Esophagus squamous epithelium (tissue), 5 donors: ENCODE measurements around the gene LORICRIN. TPM values are rescaled to one million over a fixed set of nuclear protein-coding genes. Genes with fewer than 3 reads are reported as not detected.

Source experiments
- DNase-seq: peaks from one replicate; lab custom pipeline; 2025; lab: John Stamatoyannopoulos, UW
- H3K27ac ChIP-seq, 4 donors: fragments of 200-600 bp; sonication (generic); one replicate each; pipeline ENCODE4 v1.5.1; 2016 to 2019; ENCODE audit warnings: mild to moderate bottlenecking in 1 of 4
- H3K27me3 ChIP-seq, 4 donors: fragments of 200-600 bp; sonication (generic); 1 replicate in 3 of 4; 2 replicates in 1 of 4; pipeline versions ENCODE4 v1.5.1 to v1.6.0; 2017 to 2021; ENCODE audit warnings: antibody characterized with exemption in 1 of 4
- H3K36me3 ChIP-seq, 3 donors: fragments of 200-600 bp; sonication (generic); one replicate each; pipeline ENCODE4 v1.5.1; 2016 to 2019
- H3K4me1 ChIP-seq, 3 donors: fragments of 200-600 bp; sonication (generic); one replicate each; pipeline ENCODE4 v1.5.1; 2017 to 2019
- H3K4me3 ChIP-seq, 4 donors: fragments of 200-600 bp; sonication (generic); 1 replicate in 3 of 4; 2 replicates in 1 of 4; pipeline ENCODE4 v1.5.1; 2016 to 2019; ENCODE audit warnings: mild to moderate bottlenecking in 2 of 4, moderate library complexity in 1 of 4
- H3K9me3 ChIP-seq, 3 donors: fragments of 200-600 bp; sonication (generic); one replicate each; pipeline ENCODE4 v1.5.1; 2016 to 2019
- CTCF ChIP-seq, 6 experiments: fragments of 450-650 bp in 4 of 6; fragments of 200-600 bp in 2 of 6; sonication (generic) in 2 of 6; IDR thresholded peaks; one replicate each; pipeline ENCODE4 v1.5.1; 2016 to 2019; ENCODE audit warnings: antibody characterized with exemption in 6 of 6, mild to moderate bottlenecking in 4 of 6, moderate library complexity in 4 of 6
- POLR2A ChIP-seq, 4 donors: fragments of 450-650 bp; IDR thresholded peaks; one replicate each; pipeline ENCODE4 v1.6.1; 2017; ENCODE audit warnings: antibody characterized with exemption in 4 of 4, mild to moderate bottlenecking in 4 of 4, moderate library complexity in 3 of 4
- WGBS, 2 donors: methylation state at CpG; one replicate each; pipeline ENCODE4 v1.1.5; 2018; 5-methylcytosine and 5-hydroxymethylcytosine counted together
- intact Hi-C: fragments of 100-400 bp; cut with DNase I; formaldehyde crosslinking; loops from one replicate; pipeline ENCODE4 v1.15.0; 2022
- total RNA-seq, 4 donors: library from RNA; depleted of rRNA; stranded (reverse); fragments of >200 nt; gene quantifications; one replicate each; pipeline ENCODE4 v1.1.0, GENCODE V29; 2016
- donor health status: DM: yes; HTN: yes; CAD: no.

LORICRIN gene
- total RNA-seq, 4 donors from 2014 or later, result not detected

GRCh38 chr1:153233448-153233847 lies 26.0 kb upstream of the LORICRIN start:
- no peak for DNase-seq
- WGBS, 2 donors, result 81 to 86% methylated on average over 1 of the region's 1 CpG
- Histone ChIP-seq H3K4me3 (no peak overlapping the region), H3K4me1 (peaks cover 0 to 31% (median 11%) of the 10 kb centered on the region in 3 donors), H3K27ac (peak overlapping the region in 3 of 4 donors; percentile 11 to 67 (median 13)), H3K36me3 (no peaks in the 10 kb centered on the region), H3K27me3 (peaks cover 0 to 2% (median 0%) of the 10 kb centered on the region in 4 donors), H3K9me3 (no peaks in the 10 kb centered on the region)
- TF ChIP-seq CTCF (IDR thresholded peaks at IDR 0.05), result no peak
- no peak for TF ChIP-seq POLR2A (IDR thresholded peaks at IDR 0.05)
- intact Hi-C loops, result no loop called here

GRCh38 chr1:153238527-153238926 lies 21.0 kb upstream of the LORICRIN start:
- no peak for DNase-seq
- H3K9me3 ChIP-seq, result no peaks in the 10 kb centered on the region
- intact Hi-C loops, result no loop called here
- H3K27me3 ChIP-seq, result peaks cover 0 to 3% (median 0%) of the 10 kb centered on the region in 4 donors
- no peak overlapping the region for H3K27ac ChIP-seq
- peaks cover 0 to under 1% (median 0%) of the 10 kb centered on the region in 3 donors for H3K4me1 ChIP-seq
- H3K4me3 ChIP-seq, result no peak overlapping the region
- H3K36me3 ChIP-seq, result no peaks in the 10 kb centered on the region
- WGBS, 2 donors, result 24 to 66% methylated on average over 2 of the region's 2 CpGs
- TF ChIP-seq CTCF (IDR thresholded peaks at IDR 0.05), result peak in 5 of 6 experiments; percentile 10 to 42 (median 13)
- TF ChIP-seq POLR2A (IDR thresholded peaks at IDR 0.05), result no peak

GRCh38 chr1:153242160-153242559 lies 17.3 kb upstream of the LORICRIN start:
- 80 to 96% methylated on average over 1 of the region's 1 CpG for WGBS, 2 donors
- Histone ChIP-seq H3K27me3 (peaks cover 0 to 9% (median 0%) of the 10 kb centered on the region in 4 donors), H3K27ac (no peak overlapping the region), H3K36me3 (no peaks in the 10 kb centered on the region), H3K9me3 (no peaks in the 10 kb centered on the region), H3K4me1 (no peaks in the 10 kb centered on the region), H3K4me3 (no peak overlapping the region)
- no peak for TF ChIP-seq CTCF (IDR thresholded peaks at IDR 0.05)
- TF ChIP-seq POLR2A (IDR thresholded peaks at IDR 0.05), result no peak
- intact Hi-C loops, result no loop called here
- DNase-seq, result no peak

- no peaks in the 10 kb centered on the region for H3K9me3 ChIP-seq
- TF ChIP-seq CTCF (IDR thresholded peaks at IDR 0.05) (no peak), POLR2A (IDR thresholded peaks at IDR 0.05) (no peak)
- intact Hi-C loops, result no loop called here
- peaks cover 0 to 14% (median 0%) of the 10 kb centered on the region in 4 donors for H3K27me3 ChIP-seq
- H3K4me3 ChIP-seq, result no peak overlapping the region
- no peak overlapping the region for H3K27ac ChIP-seq
- H3K4me1 ChIP-seq, result peaks cover 0 to 8% (median 0%) of the 10 kb centered on the region in 3 donors
- 82 to 100% methylated on average over 2 to 3 of the region's 4 CpGs for WGBS, 2 donors
- H3K36me3 ChIP-seq, result no peaks in the 10 kb centered on the region
- DNase-seq, result no peak
These were observed 14.0 kb upstream of the LORICRIN start for GRCh38 chr1:153245466-153245865.

- no peak for DNase-seq
- Histone ChIP-seq H3K4me3 (no peak overlapping the region), H3K9me3 (no peaks in the 10 kb centered on the region), H3K4me1 (peaks cover 0 to 8% (median 0%) of the 10 kb centered on the region in 3 donors), H3K27ac (no peak overlapping the region), H3K27me3 (peaks cover 0 to 14% (median 0%) of the 10 kb centered on the region in 4 donors), H3K36me3 (no peaks in the 10 kb centered on the region)
- WGBS, 2 donors, result 80 to 100% methylated on average over 1 of the region's 1 CpG
- intact Hi-C loops, result no loop called here
- no peak for TF ChIP-seq CTCF (IDR thresholded peaks at IDR 0.05)
- no peak for TF ChIP-seq POLR2A (IDR thresholded peaks at IDR 0.05)
These were observed 13.5 kb upstream of the LORICRIN start for GRCh38 chr1:153246018-153246417.
